Daoy (cell line): ENCODE measurements around the gene SLC66A2. TPM values are rescaled to one million over a fixed set of nuclear protein-coding genes. Genes with fewer than 3 reads are reported as not detected.

Source experiments
- DNase-seq: peaks from one replicate; pipeline ENCODE4 v3.0.0-alpha.2; 2015; ENCODE audit warnings: low read depth
- total RNA-seq: library from RNA; depleted of rRNA; stranded (reverse); fragments of >200 nt; shearing (Covaris generic); gene quantifications from 2 replicates; pipeline ENCODE4 v1.2.3, GENCODE V29; 2014

SLC66A2 gene
- total RNA-seq, 1 experiment from 2014 or later, result 11.3 TPM

GRCh38 chr18:79937103-79937860 is 14.2 kb downstream of the SLC66A2 start:
- no peak for DNase-seq

- DNase-seq, result no peak
Observed at GRCh38 chr18:79936641-79937040, 14.8 kb downstream of the SLC66A2 start.

GRCh38 chr18:79935925-79936324 is 15.5 kb downstream of the SLC66A2 start:
- DNase-seq, result no peak

- no peak for DNase-seq
Observed at GRCh38 chr18:79935499-79935898, 16.0 kb downstream of the SLC66A2 start.

GRCh38 chr18:79935098-79935480 is 16.4 kb downstream of the SLC66A2 start:
- no peak for DNase-seq

GRCh38 chr18:79934311-79935097 is 16.9 kb downstream of the SLC66A2 start:
- DNase-seq, result no peak

GRCh38 chr18:79933765-79934164 is 17.7 kb downstream of the SLC66A2 start:
- DNase-seq, result no peak

- no peak for DNase-seq
Observed at GRCh38 chr18:79932907-79933306, 18.5 kb downstream of the SLC66A2 start.

- DNase-seq, result no peak
Observed at GRCh38 chr18:79931475-79931874, 20.0 kb downstream of the SLC66A2 start.

- DNase-seq, result no peak
Observed at GRCh38 chr18:79930020-79930642, 21.3 kb downstream of the SLC66A2 start.

GRCh38 chr18:79928563-79928960 is 22.9 kb downstream of the SLC66A2 start:
- no peak for DNase-seq

GRCh38 chr18:79927607-79928562 is 23.6 kb downstream of the SLC66A2 start:
- no peak for DNase-seq

- DNase-seq, result no peak
Observed at GRCh38 chr18:79926715-79927606, 24.5 kb downstream of the SLC66A2 start.

GRCh38 chr18:79926306-79926705 is 25.1 kb downstream of the SLC66A2 start:
- DNase-seq, result no peak

GRCh38 chr18:79924814-79925731 is 26.4 kb downstream of the SLC66A2 start:
- no peak for DNase-seq

- no peak for DNase-seq
Observed at GRCh38 chr18:79923896-79924585, 27.4 kb downstream of the SLC66A2 start.

GRCh38 chr18:79922971-79923411 is 28.5 kb downstream of the SLC66A2 start:
- DNase-seq, result no peak
